ENCODE measurements around the gene MED27. TPM values are rescaled to one million over a fixed set of nuclear protein-coding genes. Genes with fewer than 3 reads are reported as not detected.

The MED27 gene
- total RNA-seq, 3 donors from 2014 or later = 14.4 to 20.3 (median 15.8) TPM

DNA sequence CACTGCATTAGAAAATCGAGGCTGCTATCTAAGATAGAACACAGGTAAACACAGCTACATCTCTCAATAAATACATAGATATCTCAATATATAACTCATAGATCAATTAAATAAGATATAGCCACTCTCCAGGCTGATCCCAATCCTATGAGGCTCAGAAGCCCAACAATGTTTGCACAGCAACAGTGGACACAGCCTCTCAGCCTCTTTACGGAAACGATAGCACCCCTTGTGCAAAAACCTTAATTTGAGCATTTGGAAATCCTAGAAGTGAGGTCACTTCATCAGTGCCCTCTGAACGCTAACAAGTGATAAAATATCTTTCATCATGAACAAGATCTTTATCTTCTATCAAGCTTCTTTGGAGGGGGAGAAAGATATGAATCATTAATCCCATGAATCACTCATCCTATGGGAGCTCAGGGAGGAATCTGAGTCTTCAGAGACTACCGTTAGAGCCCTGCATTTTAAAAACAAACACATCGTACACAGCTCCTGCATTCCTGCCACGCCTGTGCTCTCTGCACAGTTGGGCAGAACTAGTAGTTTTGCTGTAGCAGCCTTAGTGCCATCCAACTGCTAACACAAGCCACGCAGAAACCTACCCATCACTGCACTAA is 71.4 kb downstream of the MED27 start:
- H3K27me3 ChIP-seq = no peaks in the 10 kb centered on the region
- no peak for DNase-seq (ENCODE audit: low spot score in 2 of 2)
- no peaks in the 10 kb centered on the region for H3K9me3 ChIP-seq
- H3K4me1 ChIP-seq = no peaks in the 10 kb centered on the region
- intact Hi-C loops (cut with DNase I; ENCODE audit: low total_unique reads) = no loop called here
- H3K4me3 ChIP-seq = no peak overlapping the region
- no peak for TF ChIP-seq POLR2AphosphoS5 (IDR thresholded peaks at IDR 0.05)
- no peak for TF ChIP-seq POLR2A (IDR thresholded peaks at IDR 0.05)
- H3K27ac ChIP-seq = no peak overlapping the region
- no peaks in the 10 kb centered on the region for H3K36me3 ChIP-seq

DNA sequence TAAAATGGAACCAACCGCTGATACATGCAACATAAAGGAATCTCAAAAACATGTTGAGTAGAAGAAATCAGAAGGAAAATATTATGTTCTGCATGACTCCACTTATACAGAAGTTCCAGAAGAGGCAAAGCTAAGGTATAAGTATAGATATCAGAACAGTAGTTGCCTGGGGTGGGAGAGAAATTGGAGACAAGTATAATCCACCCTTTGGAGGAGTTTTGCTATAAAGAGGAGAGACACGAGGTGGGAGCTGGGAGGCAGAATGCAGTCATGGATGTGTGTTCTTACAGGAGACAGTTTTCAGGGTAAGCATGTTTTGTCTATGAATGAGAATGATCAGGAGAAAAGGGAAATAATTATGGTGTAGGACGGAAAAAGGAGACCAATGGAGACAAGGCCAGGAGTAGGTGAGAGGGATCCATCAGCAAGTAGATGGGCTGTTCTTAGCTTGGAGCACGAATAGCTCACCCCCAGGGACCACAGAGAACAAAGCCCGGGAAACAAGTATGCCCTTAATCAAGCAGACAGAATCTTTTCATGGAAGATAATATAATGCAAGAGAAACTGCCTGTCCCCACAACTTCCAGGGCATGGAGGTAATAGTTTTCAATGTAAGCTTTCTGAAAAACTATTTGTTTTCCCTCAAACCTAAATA is 72.2 kb downstream of the MED27 start:
- no peak overlapping the region for H3K27ac ChIP-seq
- no peaks in the 10 kb centered on the region for H3K4me1 ChIP-seq
- H3K9me3 ChIP-seq = no peaks in the 10 kb centered on the region
- DNase-seq (ENCODE audit: low spot score in 2 of 2) = no peak
- H3K27me3 ChIP-seq = no peaks in the 10 kb centered on the region
- H3K36me3 ChIP-seq = no peaks in the 10 kb centered on the region
- intact Hi-C loops (cut with DNase I; ENCODE audit: low total_unique reads) = no loop called here
- H3K4me3 ChIP-seq = no peak overlapping the region
- no peak for TF ChIP-seq POLR2AphosphoS5 (IDR thresholded peaks at IDR 0.05)
- TF ChIP-seq, protein P1, sequence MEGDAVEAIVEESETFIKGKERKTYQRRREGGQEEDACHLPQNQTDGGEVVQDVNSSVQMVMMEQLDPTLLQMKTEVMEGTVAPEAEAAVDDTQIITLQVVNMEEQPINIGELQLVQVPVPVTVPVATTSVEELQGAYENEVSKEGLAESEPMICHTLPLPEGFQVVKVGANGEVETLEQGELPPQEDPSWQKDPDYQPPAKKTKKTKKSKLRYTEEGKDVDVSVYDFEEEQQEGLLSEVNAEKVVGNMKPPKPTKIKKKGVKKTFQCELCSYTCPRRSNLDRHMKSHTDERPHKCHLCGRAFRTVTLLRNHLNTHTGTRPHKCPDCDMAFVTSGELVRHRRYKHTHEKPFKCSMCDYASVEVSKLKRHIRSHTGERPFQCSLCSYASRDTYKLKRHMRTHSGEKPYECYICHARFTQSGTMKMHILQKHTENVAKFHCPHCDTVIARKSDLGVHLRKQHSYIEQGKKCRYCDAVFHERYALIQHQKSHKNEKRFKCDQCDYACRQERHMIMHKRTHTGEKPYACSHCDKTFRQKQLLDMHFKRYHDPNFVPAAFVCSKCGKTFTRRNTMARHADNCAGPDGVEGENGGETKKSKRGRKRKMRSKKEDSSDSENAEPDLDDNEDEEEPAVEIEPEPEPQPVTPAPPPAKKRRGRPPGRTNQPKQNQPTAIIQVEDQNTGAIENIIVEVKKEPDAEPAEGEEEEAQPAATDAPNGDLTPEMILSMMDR (IDR thresholded peaks at IDR 0.05) = no peak
- TF ChIP-seq POLR2A (IDR thresholded peaks at IDR 0.05) = no peak

DNA sequence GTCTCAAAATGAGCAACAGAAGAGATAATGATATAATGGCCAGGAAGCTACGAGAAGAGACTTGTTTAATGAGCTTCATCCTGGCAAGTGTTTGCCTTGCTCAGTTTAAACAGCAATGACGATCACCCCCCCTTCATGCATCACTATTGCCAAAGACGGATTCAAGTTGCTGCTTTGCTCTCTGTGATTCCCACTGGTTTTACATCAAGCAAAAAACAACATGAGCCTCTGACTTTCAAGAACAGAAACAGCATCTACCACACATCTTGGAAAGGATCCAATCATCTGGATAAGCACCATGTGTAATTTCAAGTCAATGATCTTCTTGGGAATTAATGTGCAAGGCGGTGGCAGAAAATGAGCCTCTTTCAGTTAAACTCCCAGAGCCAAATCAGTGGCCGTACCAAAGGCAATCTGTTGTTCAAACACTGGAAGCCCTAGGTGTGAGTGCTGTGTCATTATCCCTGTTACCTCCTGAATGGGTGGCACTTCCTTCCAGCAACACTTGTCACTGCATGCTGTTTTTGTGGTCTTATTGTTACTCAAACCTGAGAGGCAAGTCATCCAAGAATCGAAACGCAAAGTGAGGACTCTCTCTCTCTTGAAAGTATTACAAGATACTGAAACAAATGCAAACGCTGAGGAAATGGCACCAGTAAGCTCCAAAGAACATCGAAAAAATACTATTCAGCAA is 72.8 kb downstream of the MED27 start:
- Histone ChIP-seq H3K9me3 (no peaks in the 10 kb centered on the region), H3K4me3 (no peak overlapping the region), H3K27ac (no peak overlapping the region), H3K27me3 (no peaks in the 10 kb centered on the region), H3K4me1 (no peaks in the 10 kb centered on the region), H3K36me3 (no peaks in the 10 kb centered on the region)
- DNase-seq (ENCODE audit: low spot score in 2 of 2) = no peak
- TF ChIP-seq, protein P1 (IDR thresholded peaks at IDR 0.05) = no peak
- TF ChIP-seq POLR2A (IDR thresholded peaks at IDR 0.05) = no peak
- TF ChIP-seq POLR2AphosphoS5 (IDR thresholded peaks at IDR 0.05) = no peak
- intact Hi-C loops (cut with DNase I; ENCODE audit: low total_unique reads) = no loop called here

DNA sequence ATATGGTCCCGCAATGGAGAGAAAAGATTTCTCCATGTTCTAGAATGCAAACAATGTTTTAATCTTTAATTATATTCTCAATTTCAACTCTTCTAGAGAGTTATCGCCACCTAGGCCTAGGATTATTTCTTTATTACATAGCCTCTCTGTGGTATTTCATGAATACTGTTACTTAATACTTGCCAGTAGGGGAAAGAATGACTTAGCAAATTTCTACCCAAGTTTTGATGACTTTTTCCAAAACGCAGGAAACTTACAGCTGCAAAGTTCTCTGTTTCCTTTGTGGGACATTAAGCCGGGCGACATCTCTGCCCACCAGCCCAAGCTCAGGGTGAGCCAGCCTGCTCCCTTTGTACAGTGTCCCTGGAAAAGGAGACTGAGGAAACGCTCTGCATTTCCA is 73.8 kb downstream of the MED27 start:
- no peaks in the 10 kb centered on the region for H3K4me1 ChIP-seq
- no peak overlapping the region for H3K4me3 ChIP-seq
- DNase-seq (ENCODE audit: low spot score in 2 of 2) = no peak
- intact Hi-C loops (cut with DNase I; ENCODE audit: low total_unique reads) = no loop called here
- no peak for TF ChIP-seq POLR2A (IDR thresholded peaks at IDR 0.05)
- no peak for TF ChIP-seq POLR2AphosphoS5 (IDR thresholded peaks at IDR 0.05)
- TF ChIP-seq, protein P1 (IDR thresholded peaks at IDR 0.05) = no peak
- no peaks in the 10 kb centered on the region for H3K9me3 ChIP-seq
- no peaks in the 10 kb centered on the region for H3K36me3 ChIP-seq
- no peak overlapping the region for H3K27ac ChIP-seq
- no peaks in the 10 kb centered on the region for H3K27me3 ChIP-seq

DNA sequence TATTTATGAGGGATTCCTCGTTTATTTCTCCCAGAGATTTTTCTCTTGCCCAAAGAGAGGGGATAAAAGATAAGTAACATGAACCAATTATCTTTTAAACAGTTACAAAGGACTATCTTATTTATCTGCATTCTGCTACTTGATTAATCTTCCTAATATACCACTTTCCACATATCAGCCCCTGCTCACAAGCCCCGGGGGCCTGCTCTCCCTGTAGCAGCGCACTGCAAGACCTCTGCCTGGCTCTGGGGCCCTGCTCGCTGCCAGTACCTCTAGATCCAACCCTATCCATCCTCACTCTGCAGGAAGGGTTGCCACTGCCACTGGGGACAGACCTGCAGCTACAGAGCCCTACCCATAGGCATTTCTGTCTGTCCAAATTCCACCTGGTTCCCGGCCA is 75.3 kb downstream of the MED27 start:
- DNase-seq (ENCODE audit: low spot score in 2 of 2) = no peak
- no peak for TF ChIP-seq POLR2AphosphoS5 (IDR thresholded peaks at IDR 0.05)
- TF ChIP-seq, protein P1 (IDR thresholded peaks at IDR 0.05) = no peak
- no peaks in the 10 kb centered on the region for H3K4me1 ChIP-seq
- H3K4me3 ChIP-seq = no peak overlapping the region
- H3K9me3 ChIP-seq = no peaks in the 10 kb centered on the region
- H3K27ac ChIP-seq = no peak overlapping the region
- intact Hi-C loops (cut with DNase I; ENCODE audit: low total_unique reads) = no loop called here
- H3K27me3 ChIP-seq = no peaks in the 10 kb centered on the region
- H3K36me3 ChIP-seq = no peaks in the 10 kb centered on the region
